Activated B cell treated with CpG ODN at 0.5 μM for 24 hours (primary cell): ENCODE measurements around the gene ZNF322. TPM values are rescaled to one million over a fixed set of nuclear protein-coding genes. Genes with fewer than 3 reads are reported as not detected.

Experiments
- ATAC-seq: fragments of 200-7000 bp; cut with Tn5 transposase; one replicate; pipeline ENCODE4 v1.10.0; 2021; ENCODE audit warnings: low read depth, mild to moderate bottlenecking, moderate library complexity
- CTCF ChIA-PET: fragments of 350-600 bp; sonication (Branson Sonifier 250); formaldehyde crosslinking; loops from one replicate; lab custom pipeline; 2021; ENCODE audit warnings: antibody characterized with exemption; lab: Charles Lee
- POLR2A ChIA-PET: fragments of 350-600 bp; sonication (Branson Sonifier 250); formaldehyde crosslinking; loops from one replicate; lab custom pipeline; 2021; ENCODE audit warnings: antibody characterized with exemption; lab: Charles Lee
- DNase-seq: peaks from one replicate; pipeline ENCODE4 v3.0.0; 2022
- H3K27ac Mint-ChIP-seq: one replicate; pipeline ENCODE4 v1.8.0; 2020; ENCODE audit warnings: mixed read lengths
- H3K27me3 Mint-ChIP-seq: one replicate; pipeline ENCODE4 v1.8.0; 2021; ENCODE audit warnings: mixed read lengths
- H3K36me3 Mint-ChIP-seq: one replicate; pipeline ENCODE4 v1.8.0; 2021; ENCODE audit warnings: low read depth, mixed read lengths
- H3K4me1 Mint-ChIP-seq: one replicate; pipeline ENCODE4 v1.8.0; 2021; ENCODE audit warnings: mixed read lengths
- H3K4me3 Mint-ChIP-seq: one replicate; pipeline ENCODE4 v1.8.0; 2020; ENCODE audit warnings: mild to moderate bottlenecking, mixed read lengths
- H3K9me3 Mint-ChIP-seq: one replicate; pipeline ENCODE4 v1.8.0; 2020; ENCODE audit warnings: mixed read lengths
- intact Hi-C: fragments of 100-400 bp; cut with micrococcal nuclease; formaldehyde crosslinking; loops from one replicate; pipeline ENCODE4 v1.15.1; 2024
- total RNA-seq: library from RNA; stranded (reverse); gene quantifications from 2 replicates; pipeline ENCODE4 v1.2.3, GENCODE V29; 2022
- TF ChIP-seq, protein P1 (sequence below): fragments of 200-600 bp; IDR thresholded peaks from one replicate; pipeline ENCODE4 v1.8.0; 2022; ENCODE audit warnings: antibody characterized with exemption, mild to moderate bottlenecking

Gene ZNF322
- total RNA-seq, 1 donor from 2014 or later = 20.4 TPM

DNA sequence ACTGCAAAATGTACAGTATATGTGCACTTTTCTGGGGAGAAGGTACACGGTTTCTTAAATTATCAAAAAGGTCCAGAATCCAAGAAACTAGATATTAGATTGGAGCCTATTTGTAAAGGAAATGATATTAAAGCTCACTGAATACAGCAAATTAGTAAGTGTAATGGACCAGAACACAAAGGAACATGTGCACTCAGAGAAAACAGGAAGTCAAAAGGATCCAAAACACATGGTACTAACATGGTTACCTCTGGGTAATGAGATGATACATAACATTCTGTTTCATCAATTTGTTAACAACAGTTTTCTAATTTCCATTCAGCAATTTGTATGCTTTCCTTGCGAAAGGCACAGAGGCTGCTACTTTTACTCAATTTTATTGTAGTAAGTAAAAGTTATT lies 18.7 kb downstream of the ZNF322 start:
- no peak overlapping the region for H3K4me3 Mint-ChIP-seq
- H3K27me3 Mint-ChIP-seq = no peaks in the 10 kb centered on the region
- H3K9me3 Mint-ChIP-seq = peaks cover 35% of the 10 kb centered on the region
- ChIA-PET POLR2A (no interaction called here), CTCF (no interaction called here)
- intact Hi-C loops = no loop called here
- DNase-seq (no peak), ATAC-seq (no peak)
- TF ChIP-seq, protein P1, sequence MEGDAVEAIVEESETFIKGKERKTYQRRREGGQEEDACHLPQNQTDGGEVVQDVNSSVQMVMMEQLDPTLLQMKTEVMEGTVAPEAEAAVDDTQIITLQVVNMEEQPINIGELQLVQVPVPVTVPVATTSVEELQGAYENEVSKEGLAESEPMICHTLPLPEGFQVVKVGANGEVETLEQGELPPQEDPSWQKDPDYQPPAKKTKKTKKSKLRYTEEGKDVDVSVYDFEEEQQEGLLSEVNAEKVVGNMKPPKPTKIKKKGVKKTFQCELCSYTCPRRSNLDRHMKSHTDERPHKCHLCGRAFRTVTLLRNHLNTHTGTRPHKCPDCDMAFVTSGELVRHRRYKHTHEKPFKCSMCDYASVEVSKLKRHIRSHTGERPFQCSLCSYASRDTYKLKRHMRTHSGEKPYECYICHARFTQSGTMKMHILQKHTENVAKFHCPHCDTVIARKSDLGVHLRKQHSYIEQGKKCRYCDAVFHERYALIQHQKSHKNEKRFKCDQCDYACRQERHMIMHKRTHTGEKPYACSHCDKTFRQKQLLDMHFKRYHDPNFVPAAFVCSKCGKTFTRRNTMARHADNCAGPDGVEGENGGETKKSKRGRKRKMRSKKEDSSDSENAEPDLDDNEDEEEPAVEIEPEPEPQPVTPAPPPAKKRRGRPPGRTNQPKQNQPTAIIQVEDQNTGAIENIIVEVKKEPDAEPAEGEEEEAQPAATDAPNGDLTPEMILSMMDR = no peak
- H3K4me1 Mint-ChIP-seq = peaks cover 16% of the 10 kb centered on the region
- no peak overlapping the region for H3K27ac Mint-ChIP-seq
- H3K36me3 Mint-ChIP-seq = peaks cover 66% of the 10 kb centered on the region

DNA sequence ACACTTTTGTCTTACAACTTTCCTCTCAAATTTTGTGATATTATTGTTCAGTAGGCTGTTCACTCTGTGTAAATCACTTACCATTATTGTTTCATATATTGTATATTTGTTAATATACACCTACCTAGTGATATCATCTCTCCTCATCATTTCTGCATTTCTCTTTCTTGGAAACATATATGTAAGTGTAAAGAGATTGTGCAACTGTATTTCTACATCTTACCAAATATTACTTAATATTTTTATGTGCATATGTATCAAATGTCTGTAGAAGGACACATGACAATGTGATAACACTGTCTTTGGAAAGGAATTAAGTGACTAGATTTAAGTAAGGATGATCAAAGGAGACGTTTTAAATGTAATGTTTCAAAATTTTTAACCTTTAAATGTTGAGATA lies 30.2 kb downstream of the ZNF322 start:
- H3K27me3 Mint-ChIP-seq = no peaks in the 10 kb centered on the region
- H3K36me3 Mint-ChIP-seq = peaks cover 15% of the 10 kb centered on the region
- CTCF ChIA-PET = no interaction called here
- intact Hi-C loops = no loop called here
- POLR2A ChIA-PET = no interaction called here
- no peak for ATAC-seq
- H3K27ac Mint-ChIP-seq = no peak overlapping the region
- H3K4me3 Mint-ChIP-seq = no peak overlapping the region
- peaks cover 11% of the 10 kb centered on the region for H3K9me3 Mint-ChIP-seq
- TF ChIP-seq, protein P1 = no peak
- H3K4me1 Mint-ChIP-seq = no peaks in the 10 kb centered on the region
- no peak for DNase-seq

DNA sequence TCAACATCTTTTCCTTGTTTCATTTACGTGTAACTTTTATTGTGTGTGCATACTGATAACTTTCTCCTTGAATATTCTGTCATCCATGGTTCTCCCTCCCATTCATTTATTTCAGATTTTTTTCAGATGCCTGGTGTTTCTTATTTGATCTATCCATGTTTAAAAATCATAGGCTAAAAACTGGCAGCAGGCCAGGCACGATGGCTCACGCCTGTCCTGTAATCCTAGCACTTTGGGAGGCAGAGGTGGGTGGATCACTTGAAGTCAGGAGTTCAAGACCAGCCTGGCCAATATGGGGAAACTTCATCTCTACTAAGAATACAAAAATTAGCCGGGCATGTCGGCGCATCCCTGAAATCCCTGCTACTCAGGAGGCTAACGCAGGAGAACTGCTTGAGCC lies 31.7 kb downstream of the ZNF322 start:
- intact Hi-C loops = no loop called here
- CTCF ChIA-PET = no interaction called here
- Mint-ChIP-seq H3K9me3 (peaks cover 10% of the 10 kb centered on the region), H3K27ac (no peak overlapping the region), H3K4me3 (no peak overlapping the region), H3K4me1 (no peaks in the 10 kb centered on the region), H3K27me3 (no peaks in the 10 kb centered on the region), H3K36me3 (peaks cover 2% of the 10 kb centered on the region)
- POLR2A ChIA-PET = no interaction called here
- no peak for ATAC-seq
- no peak for DNase-seq
- TF ChIP-seq, protein P1 = no peak

DNA sequence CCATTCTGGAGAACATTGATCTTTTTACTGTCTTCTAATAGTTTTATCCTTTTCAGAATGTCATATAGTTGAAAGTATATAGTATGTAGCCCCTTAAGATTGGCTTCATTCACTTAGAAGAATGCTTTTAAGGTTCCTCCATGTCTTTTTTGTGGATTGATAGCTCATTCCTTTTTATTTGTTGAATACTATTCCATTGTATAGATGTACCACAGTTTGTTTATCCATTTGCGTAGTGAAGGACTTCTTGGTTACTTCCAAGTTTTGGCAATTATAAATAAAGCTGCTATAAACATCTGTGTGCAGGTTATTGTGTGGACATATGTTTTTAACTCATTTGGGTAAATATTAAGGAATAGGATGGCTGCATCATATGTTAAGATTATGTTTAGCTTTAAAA lies 35.0 kb downstream of the ZNF322 start:
- no peaks in the 10 kb centered on the region for H3K4me1 Mint-ChIP-seq
- no peak overlapping the region for H3K4me3 Mint-ChIP-seq
- peaks cover 12% of the 10 kb centered on the region for H3K9me3 Mint-ChIP-seq
- ChIA-PET CTCF (no interaction called here), POLR2A (no interaction called here)
- no peak for ATAC-seq
- DNase-seq = no peak
- no peak overlapping the region for H3K27ac Mint-ChIP-seq
- H3K27me3 Mint-ChIP-seq = peaks cover 4% of the 10 kb centered on the region
- peaks cover 2% of the 10 kb centered on the region for H3K36me3 Mint-ChIP-seq
- intact Hi-C loops = no loop called here
- TF ChIP-seq, protein P1 = no peak

DNA sequence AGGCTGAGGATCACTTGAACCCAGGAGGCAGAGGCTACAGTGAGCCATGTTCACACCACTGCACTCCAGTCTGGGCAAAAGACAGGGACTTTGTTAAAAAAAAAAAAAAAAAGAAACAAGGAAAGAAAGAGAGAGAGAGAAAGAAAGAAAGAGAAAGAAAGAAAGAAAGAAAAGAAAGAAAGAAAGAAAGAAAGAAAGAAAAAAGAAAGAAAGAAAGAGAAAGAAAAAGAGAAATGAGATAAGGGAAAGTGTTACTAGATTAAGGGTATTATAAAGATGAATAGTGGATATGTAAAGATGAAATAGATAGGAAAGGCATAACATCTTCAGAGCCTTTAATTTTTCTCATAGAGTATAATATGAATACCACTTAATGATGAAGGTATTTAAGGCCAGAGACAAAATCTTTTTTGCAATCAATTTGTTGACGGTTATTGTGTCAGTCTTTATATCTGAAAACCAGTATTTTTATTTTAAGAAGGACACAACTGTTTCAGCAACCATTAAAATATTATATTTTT lies 36.1 kb downstream of the ZNF322 start:
- no peak overlapping the region for H3K27ac Mint-ChIP-seq
- intact Hi-C loops = no loop called here
- H3K4me1 Mint-ChIP-seq = no peaks in the 10 kb centered on the region
- DNase-seq = no peak
- ChIA-PET CTCF (no interaction called here), POLR2A (no interaction called here)
- TF ChIP-seq, protein P1 = no peak
- H3K27me3 Mint-ChIP-seq = peaks cover 4% of the 10 kb centered on the region
- no peak for ATAC-seq
- peaks cover 12% of the 10 kb centered on the region for H3K9me3 Mint-ChIP-seq
- peaks cover 2% of the 10 kb centered on the region for H3K36me3 Mint-ChIP-seq
- no peak overlapping the region for H3K4me3 Mint-ChIP-seq
